Transverse colon (tissue), 4 donors: Measurements from ENCODE around the gene LMNA.

Experiments
- CTCF ChIP-seq, 5 experiments: fragments of 200-600 bp in 3 of 5; fragments of 450-650 bp in 2 of 5; sonication (generic) in 3 of 5; IDR thresholded peaks; 1 replicate in 2 of 5; 2 replicates in 3 of 5; pipeline ENCODE4 v1.5.1; 2016 to 2017; ENCODE audit warnings: antibody characterized with exemption in 5 of 5, inconsistent platforms in 3 of 5, mild to moderate bottlenecking in 2 of 5, moderate library complexity in 1 of 5
- EP300 ChIP-seq: sonication (generic); formaldehyde crosslinking; IDR thresholded peaks from one replicate; pipeline ENCODE4 v1.6.1; 2017; ENCODE audit warnings: antibody characterized with exemption, low read depth
- POLR2A ChIP-seq: fragments of 450-650 bp; IDR thresholded peaks from one replicate; pipeline ENCODE4 v1.6.1; 2016; ENCODE audit warnings: antibody characterized with exemption, mild to moderate bottlenecking, moderate library complexity
- POLR2AphosphoS5 ChIP-seq, 3 donors: sonication (generic); formaldehyde crosslinking; IDR thresholded peaks; one replicate each; pipeline ENCODE4 v1.6.1; 2016; ENCODE audit warnings: antibody characterized with exemption in 3 of 3

DNA sequence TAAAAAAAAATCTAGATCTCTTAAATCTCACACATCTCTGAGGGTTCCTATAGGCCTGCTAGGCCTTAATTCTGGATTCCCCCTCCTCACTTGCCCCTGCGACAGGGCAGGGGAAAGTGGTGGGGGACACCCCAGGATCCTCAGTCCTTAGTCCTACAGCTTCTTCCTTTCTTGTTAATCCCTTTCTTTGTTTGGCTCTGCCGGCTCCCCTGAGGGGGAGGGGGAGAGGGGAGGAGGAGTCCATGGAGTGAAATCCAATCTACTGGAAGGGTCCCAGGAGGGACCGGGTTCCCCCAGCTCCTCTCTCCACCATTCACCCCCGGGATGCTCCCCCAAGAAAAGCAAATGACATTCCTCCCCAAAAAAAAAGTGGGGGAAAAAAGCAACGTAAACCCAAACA, 40.8 kb upstream of the LMNA start:
- TF ChIP-seq CTCF (IDR thresholded peaks at IDR 0.05) (no peak), POLR2AphosphoS5 (IDR thresholded peaks at IDR 0.05) (no peak), POLR2A (no peak), EP300 (no peak)
